Measurements from ENCODE around the gene SLCO4A1.

- TF ChIP-seq CTCF (IDR thresholded peaks at IDR 0.05), result no peak
- no peak for TF ChIP-seq POLR2A (IDR thresholded peaks at IDR 0.05)
Measured at GRCh38 chr20:62664019-62664971, 22.0 kb downstream of the SLCO4A1 start.
